ENCODE measurements around the gene C20orf202.

- no peak for TF ChIP-seq POLR2A (IDR thresholded peaks at IDR 0.05; ENCODE audit: low read depth, low read length)
- no peak for TF ChIP-seq POLR2AphosphoS5 (IDR thresholded peaks at IDR 0.05; ENCODE audit: low read depth, low read length)
- TF ChIP-seq SPI1 (IDR thresholded peaks at IDR 0.05; ENCODE audit: low read depth, low read length): no peak
Measured at GRCh38 chr20:1224205-1224890, 21.1 kb downstream of the C20orf202 start.
